WI38 (cell line): ENCODE measurements around the gene TRRAP.
"Not testable (repeated sequence)": the region's sequence is repeated elsewhere in the genome, so short reads cannot be mapped to it uniquely, and the experiment has no call there.

Experiments
- H3K4me3 ChIP-seq: 2 replicates; pipeline ENCODE4 v1.5.1; 2011; ENCODE audit warnings: low read depth, mild to moderate bottlenecking, control low read depth, low read length
- TF ChIP-seq, protein P1 (sequence below): IDR thresholded peaks from 2 replicates; pipeline ENCODE4 v1.5.1; 2012; ENCODE audit warnings: low read depth, mild to moderate bottlenecking, control low read depth, low read length

The TRRAP gene

DNA sequence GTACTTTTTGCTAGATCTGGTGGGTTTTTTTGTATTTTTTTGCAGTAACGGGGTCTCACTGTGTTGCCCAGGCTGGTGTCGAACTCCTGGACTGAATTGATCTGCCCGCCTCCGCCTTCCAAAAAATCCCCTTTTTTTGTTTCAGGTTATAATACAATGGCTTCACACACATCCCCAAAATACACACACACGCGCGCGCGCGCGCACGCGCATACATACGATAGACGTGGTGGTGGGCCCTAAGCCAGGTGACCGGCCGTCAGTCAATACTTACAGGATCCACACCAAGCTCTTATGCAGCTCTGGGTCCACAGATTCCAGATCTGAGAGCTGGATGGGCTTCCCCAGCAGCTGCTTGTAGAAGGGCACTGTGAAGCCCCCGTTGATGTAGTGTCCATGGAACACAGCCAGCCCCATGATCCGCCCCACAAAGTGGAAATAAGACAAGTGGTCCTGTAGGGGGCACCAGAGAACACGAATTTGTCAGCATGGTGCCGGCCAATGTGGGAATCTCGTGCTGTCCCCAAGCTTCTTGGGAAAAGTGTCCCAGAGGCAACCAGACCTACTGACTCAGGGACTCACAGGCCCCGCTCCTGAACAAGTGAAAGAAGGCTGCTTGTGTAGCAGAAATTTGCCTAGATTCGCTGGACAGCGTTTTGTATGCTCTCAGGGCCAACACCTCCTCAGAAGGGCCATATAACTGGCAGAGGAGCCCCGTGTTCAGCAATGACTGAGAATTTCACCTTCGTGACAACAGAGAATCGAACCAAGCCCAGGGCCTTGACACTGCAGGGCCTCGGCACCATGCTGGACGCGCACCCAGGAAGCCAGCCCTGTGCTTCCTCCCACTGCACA, 162.0 kb downstream of the TRRAP start:
- no peak overlapping the region for H3K4me3 ChIP-seq
- TF ChIP-seq, protein P1, sequence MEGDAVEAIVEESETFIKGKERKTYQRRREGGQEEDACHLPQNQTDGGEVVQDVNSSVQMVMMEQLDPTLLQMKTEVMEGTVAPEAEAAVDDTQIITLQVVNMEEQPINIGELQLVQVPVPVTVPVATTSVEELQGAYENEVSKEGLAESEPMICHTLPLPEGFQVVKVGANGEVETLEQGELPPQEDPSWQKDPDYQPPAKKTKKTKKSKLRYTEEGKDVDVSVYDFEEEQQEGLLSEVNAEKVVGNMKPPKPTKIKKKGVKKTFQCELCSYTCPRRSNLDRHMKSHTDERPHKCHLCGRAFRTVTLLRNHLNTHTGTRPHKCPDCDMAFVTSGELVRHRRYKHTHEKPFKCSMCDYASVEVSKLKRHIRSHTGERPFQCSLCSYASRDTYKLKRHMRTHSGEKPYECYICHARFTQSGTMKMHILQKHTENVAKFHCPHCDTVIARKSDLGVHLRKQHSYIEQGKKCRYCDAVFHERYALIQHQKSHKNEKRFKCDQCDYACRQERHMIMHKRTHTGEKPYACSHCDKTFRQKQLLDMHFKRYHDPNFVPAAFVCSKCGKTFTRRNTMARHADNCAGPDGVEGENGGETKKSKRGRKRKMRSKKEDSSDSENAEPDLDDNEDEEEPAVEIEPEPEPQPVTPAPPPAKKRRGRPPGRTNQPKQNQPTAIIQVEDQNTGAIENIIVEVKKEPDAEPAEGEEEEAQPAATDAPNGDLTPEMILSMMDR: peak; percentile 51

DNA sequence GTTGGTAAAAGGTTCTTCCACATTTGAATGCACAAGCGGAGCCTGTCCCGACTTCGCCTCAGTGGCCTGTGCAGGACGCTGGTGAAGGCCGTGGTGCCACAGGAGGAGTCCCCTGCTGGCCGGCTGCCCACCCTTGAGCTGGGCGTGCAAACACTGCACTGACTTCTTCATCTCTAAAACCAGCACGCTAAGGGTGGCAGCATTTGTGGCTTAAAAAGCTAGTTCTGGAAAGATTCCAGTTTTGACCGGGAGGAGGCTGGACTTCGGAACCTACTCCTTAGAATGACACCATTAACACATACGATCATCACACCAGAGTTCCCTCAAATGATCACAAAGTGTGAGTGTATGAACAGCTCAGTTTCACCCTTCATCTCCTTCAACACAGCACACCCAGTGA, 163.2 kb downstream of the TRRAP start:
- TF ChIP-seq, protein P1: no peak
- no peak overlapping the region for H3K4me3 ChIP-seq

DNA sequence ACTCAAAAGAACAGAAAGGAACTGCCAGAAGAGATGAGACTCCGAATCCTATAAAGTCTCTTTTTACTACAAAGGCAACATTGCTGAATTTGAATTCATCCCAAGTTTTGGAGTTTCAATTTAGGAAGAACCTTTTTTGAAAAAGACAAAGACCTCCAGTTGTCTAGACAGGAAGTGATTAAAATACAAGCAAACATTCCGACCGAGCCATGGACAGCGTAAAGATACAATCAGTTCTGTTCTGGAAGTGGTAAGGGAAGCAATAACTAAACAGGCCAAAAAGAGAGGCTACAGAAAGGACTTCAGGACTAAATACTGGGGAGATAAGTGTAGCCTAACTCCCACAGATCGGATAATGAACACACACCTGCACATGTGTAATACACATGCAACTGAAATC, 164.6 kb downstream of the TRRAP start:
- no peak overlapping the region for H3K4me3 ChIP-seq
- TF ChIP-seq, protein P1: no peak

DNA sequence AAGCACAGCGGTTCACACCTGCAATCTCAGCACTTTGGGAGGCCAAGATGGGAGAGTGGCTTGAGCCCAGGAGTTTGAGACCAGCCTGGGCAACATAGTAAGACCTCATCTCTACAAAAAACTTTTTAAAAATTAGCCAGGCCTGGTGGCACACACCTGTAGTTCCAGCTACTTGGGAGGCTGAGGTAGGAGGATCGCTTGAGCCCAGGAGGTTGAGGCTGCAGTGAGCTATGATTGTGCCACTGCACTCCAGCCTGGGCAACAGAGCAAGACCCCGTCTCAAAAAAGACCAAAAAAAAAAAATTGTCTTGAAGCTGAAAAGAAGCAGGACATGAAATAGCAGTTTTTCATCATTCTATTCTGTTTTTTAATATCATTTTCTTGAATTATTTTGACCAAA, 166.5 kb downstream of the TRRAP start:
- H3K4me3 ChIP-seq: not testable (repeated sequence)

DNA sequence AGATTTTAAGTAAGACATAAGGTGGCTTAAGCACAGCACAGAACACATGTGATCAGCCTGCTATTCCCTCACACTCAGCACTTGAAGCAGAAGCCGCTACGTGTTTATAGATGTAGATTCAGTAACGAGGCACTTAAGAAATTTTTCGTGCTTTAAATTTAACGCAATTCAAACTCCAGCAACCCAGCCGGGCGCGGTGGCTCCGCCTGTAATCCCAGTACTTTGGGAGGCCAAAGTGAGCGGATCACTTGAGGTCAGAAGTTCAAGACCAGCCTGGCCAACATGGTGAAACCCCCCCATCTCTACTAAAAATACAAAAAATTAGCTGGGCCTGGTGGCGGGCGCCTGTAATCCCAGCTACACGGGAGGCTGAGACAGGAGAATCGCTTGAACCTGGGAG, 167.9 kb downstream of the TRRAP start:
- H3K4me3 ChIP-seq: not testable (repeated sequence)

DNA sequence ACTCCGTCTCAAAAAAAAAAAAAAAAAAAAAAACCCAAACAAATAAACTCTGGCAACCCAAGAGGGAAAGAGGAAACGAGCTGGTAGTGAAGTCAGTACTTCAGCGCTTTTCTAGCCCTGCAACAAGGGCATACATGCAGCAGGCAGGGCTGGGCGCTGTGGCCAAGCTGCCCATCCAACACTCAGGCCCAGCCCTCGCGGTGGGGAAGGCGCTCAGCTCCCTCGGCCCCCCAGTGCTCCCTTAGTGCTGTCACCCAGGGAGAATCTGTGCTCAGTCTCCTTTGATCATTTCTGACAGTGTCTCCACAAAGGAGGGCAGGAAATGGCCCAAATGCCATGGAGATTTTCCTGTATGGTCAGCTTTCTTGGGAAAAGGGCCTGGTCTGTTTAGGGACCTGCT, 168.4 kb downstream of the TRRAP start:
- TF ChIP-seq, protein P1: no peak
- H3K4me3 ChIP-seq: no peak overlapping the region

DNA sequence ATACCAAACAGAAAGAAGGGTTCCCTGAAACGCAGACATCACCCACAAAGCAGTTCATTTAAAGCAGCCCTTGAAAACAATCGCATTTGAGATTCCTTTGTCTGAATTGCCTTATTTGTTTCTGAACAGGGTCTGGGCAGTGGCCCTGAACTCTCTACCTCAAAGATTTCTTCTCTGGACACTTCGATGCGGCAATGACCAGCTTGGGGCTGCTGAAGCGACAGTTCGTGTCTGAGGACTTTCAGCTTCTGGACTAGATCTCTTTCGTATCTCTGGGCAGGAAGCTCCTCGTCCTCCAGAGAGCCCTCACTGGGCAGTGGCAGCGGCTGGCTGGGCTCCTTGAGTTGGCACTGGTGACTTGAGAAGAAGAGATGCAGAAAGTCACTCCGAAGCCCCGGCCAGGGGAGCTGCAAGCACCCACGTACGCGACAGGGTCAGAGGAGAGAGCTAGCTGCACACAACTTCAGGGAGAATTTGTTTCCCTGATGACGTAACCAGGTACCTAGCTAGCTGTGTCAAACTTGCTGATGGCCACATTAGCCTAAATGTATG, 169.3 kb downstream of the TRRAP start:
- H3K4me3 ChIP-seq: no peak overlapping the region

DNA sequence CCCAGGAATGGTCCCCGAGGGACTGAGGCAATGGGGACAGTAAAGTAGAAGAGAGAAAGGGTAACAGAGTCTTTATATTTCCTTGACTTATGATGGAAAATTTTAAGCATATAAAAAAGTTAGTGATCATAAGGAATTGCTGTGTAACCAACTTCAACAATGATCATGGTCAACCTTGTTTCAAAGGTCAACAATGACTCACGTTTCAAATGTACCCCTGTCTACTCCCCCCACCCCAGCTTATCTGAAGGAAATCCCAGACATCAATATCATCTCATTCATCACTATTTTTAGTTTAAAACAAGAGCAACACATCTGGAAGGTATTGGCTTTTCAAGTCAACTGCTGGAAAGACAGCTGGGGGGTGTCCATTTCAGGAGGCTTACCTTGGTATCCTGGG, 172.6 kb downstream of the TRRAP start:
- H3K4me3 ChIP-seq: no peak overlapping the region
- TF ChIP-seq, protein P1: no peak

More for the DNA sequence above, 169.3 kb downstream of the TRRAP start:
- TF ChIP-seq, protein P1: no peak
